HepG2 (cell line): ENCODE data around the gene MAP7D3. TPM values are rescaled to one million over a fixed set of nuclear protein-coding genes. Genes with fewer than 3 reads are reported as not detected.

Experiments used
- ATAC-seq: fragments of 200-7000 bp; cut with Tn5 transposase; 3 replicates; pipeline ENCODE4 v1.9.1; 2020; ENCODE audit warnings: mild to moderate bottlenecking, moderate library complexity
- BruUV-seq: library from RNA; stranded (reverse); fragments of 400-500 nt; replicated peaks from 2 replicates; lab custom pipeline; 2021; lab: Mats Ljungman, UMichigan
- CTCF ChIA-PET: fragments of 300-600 bp; formaldehyde crosslinking; extraction: SDS; loops from one replicate; lab custom pipeline; 2021; ENCODE audit warnings: low total read pairs, inconsistent platforms, low intra/inter-chr PET ratio; lab: Yijun Ruan, JAX
- POLR2A ChIA-PET: fragments of 350-600 bp; sonication (Branson Sonifier 250); formaldehyde crosslinking; loops from one replicate; lab custom pipeline; 2020; ENCODE audit warnings: antibody characterized with exemption, inconsistent platforms; lab: Yijun Ruan, JAX
- DNase-seq: peaks from one replicate; pipeline ENCODE4 v3.0.0-alpha.2; 2015; ENCODE audit warnings: low spot score
- FAIRE-seq: peaks from 3 replicates; lab custom pipeline; 2011; peaks lifted over from hg19 to GRCh38; lab: Jason Lieb, UNC
- H2AFZ ChIP-seq: one replicate; pipeline ENCODE4 v1.6.1; 2011; ENCODE audit warnings: low read length, inconsistent platforms
- H3K27ac ChIP-seq: fragments of 300-600 bp; 3 replicates; pipeline ENCODE4 v1.8.0; 2011; ENCODE audit warnings: mixed run types, mild to moderate bottlenecking, mixed read lengths, low read length, inconsistent platforms; ENCODE audit not compliant: insufficient read depth; ENCODE audit errors: extremely low read length
- H3K27me3 ChIP-seq, 2 experiments: fragments of 200-600 bp in 1 of 2; 2 replicates in 1 of 2; 3 replicates in 1 of 2; pipeline versions ENCODE4 v1.6.0 to v1.8.0; 2011; ENCODE audit warnings: low read length in 2 of 2, mild to moderate bottlenecking in 2 of 2, moderate library complexity in 2 of 2, inconsistent platforms in 1 of 2; ENCODE audit not compliant: insufficient read depth in 2 of 2, control insufficient read depth in 1 of 2
- H3K36me3 ChIP-seq, 2 experiments: fragments of 200-600 bp in 1 of 2; replicated peaks in 1 of 2; 2 replicates in 1 of 2; 3 replicates in 1 of 2; pipeline versions ENCODE4 v1.5.1 to v1.8.0; 2011; ENCODE audit warnings: low read length in 2 of 2, inconsistent platforms in 1 of 2; ENCODE audit not compliant: insufficient read depth in 2 of 2, control insufficient read depth in 1 of 2
- H3K4me1 ChIP-seq: 2 replicates; pipeline ENCODE4 v1.5.1; 2012; ENCODE audit warnings: low read length, inconsistent platforms; ENCODE audit not compliant: insufficient read depth
- H3K4me2 ChIP-seq: 2 replicates; pipeline ENCODE4 v1.6.0; 2011; ENCODE audit warnings: low read depth, low read length, inconsistent platforms
- H3K4me3 ChIP-seq, 3 experiments: fragments of 200-600 bp in 1 of 3; sonication (generic), shearing (Covaris generic) in 1 of 3; replicated peaks in 1 of 3; 2 replicates each; pipeline ENCODE4 v1.5.1; 2011 to 2016; ENCODE audit warnings: low read length in 3 of 3, inconsistent platforms in 2 of 3, low read depth in 2 of 3, mild to moderate bottlenecking in 2 of 3, control low read depth in 1 of 3, mixed read lengths in 1 of 3; ENCODE audit not compliant: insufficient read depth in 1 of 3
- H3K79me2 ChIP-seq: one replicate; pipeline ENCODE4 v1.6.1; 2011; ENCODE audit warnings: low read length, inconsistent platforms; ENCODE audit not compliant: insufficient read depth
- H3K9ac ChIP-seq: 2 replicates; pipeline ENCODE4 v1.6.0; 2011; ENCODE audit warnings: mild to moderate bottlenecking, low read depth, low read length, inconsistent platforms; ENCODE audit not compliant: insufficient read depth
- H3K9me3 ChIP-seq: 2 replicates; pipeline ENCODE4 v1.5.1; 2012; ENCODE audit warnings: mild to moderate bottlenecking, low read length
- H4K20me1 ChIP-seq: 2 replicates; pipeline ENCODE4 v1.6.0; 2011; ENCODE audit warnings: inconsistent platforms, mild to moderate bottlenecking, low read length, moderate library complexity; ENCODE audit not compliant: insufficient read depth
- DR1 ChIP-seq: sonication (generic); formaldehyde crosslinking; IDR thresholded peaks from 2 replicates; pipeline ENCODE4 v1.8.0; 2021; ENCODE audit warnings: mild to moderate bottlenecking, missing genetic modification reagents, inconsistent platforms
- JDP2 ChIP-seq: sonication (generic); formaldehyde crosslinking; IDR thresholded peaks from 2 replicates; pipeline ENCODE4 v1.8.1; 2022; ENCODE audit warnings: missing genetic modification reagents, borderline replicate concordance
- ZNF124 ChIP-seq: sonication (generic); formaldehyde crosslinking; IDR thresholded peaks from 2 replicates; pipeline ENCODE4 v1.4.0; 2020; ENCODE audit warnings: missing genetic modification reagents
- ZNF230 ChIP-seq: sonication (generic); formaldehyde crosslinking; IDR thresholded peaks from 2 replicates; pipeline ENCODE4 v1.4.0; 2020; ENCODE audit warnings: mild to moderate bottlenecking, missing genetic modification reagents
- ZNF562 ChIP-seq: sonication (generic); formaldehyde crosslinking; IDR thresholded peaks from 2 replicates; pipeline ENCODE4 v1.8.0; 2022; ENCODE audit warnings: missing genetic modification reagents, borderline replicate concordance
- ZNF567 ChIP-seq: sonication (generic); formaldehyde crosslinking; IDR thresholded peaks from 2 replicates; pipeline ENCODE4 v1.8.1; 2023; ENCODE audit warnings: mild to moderate bottlenecking, missing genetic modification reagents, borderline replicate concordance
- ZNF607 ChIP-seq: sonication (generic); formaldehyde crosslinking; IDR thresholded peaks from 2 replicates; pipeline ENCODE4 v1.5.1; 2020; ENCODE audit warnings: missing genetic modification reagents, mild to moderate bottlenecking, borderline replicate concordance
- ZNF629 ChIP-seq: sonication (generic); formaldehyde crosslinking; conservative IDR thresholded peaks from 2 replicates; pipeline ENCODE4 v1.5.0; 2020; ENCODE audit warnings: missing genetic modification reagents
- ZNF879 ChIP-seq: sonication (generic); formaldehyde crosslinking; IDR thresholded peaks from 2 replicates; pipeline ENCODE4 v1.8.1; 2023; ENCODE audit warnings: missing genetic modification reagents
- WGBS: methylation state at CpG from one replicate; pipeline ENCODE4 v1.1.6; 2017; ENCODE audit warnings: low lambda C conversion rate; 5-methylcytosine and 5-hydroxymethylcytosine counted together
- in situ Hi-C: cut with HindIII; loops from 2 replicates; pipeline ENCODE4 v1.10.0; 2017; ENCODE audit warnings: low pct_unique_long_range_greater_than_20kb; ENCODE audit not compliant: extremely low pct_ligation_motif_present
- intact Hi-C: fragments of 100-400 bp; cut with micrococcal nuclease; formaldehyde crosslinking; loops from one replicate; pipeline ENCODE4 v1.10.0; 2022; ENCODE audit not compliant: unreplicated experiment
- polyA plus RNA-seq, 8 experiments: library from polyadenylated mRNA; depleted of rRNA in 3 of 8; stranded (reverse) in 7 of 8; unstranded in 1 of 8; fragments of >200 nt; fragmentation: Illumina TruSeq in 4 of 8; extraction: Trizol in 4 of 8; gene quantifications; 2 replicates each; pipeline versions ENCODE4 v1.2.1 to v1.2.3, GENCODE V29; 2011 to 2016; ENCODE audit warnings: low read depth in 4 of 8, missing spikeins in 1 of 8, mixed read lengths in 1 of 8; ENCODE audit not compliant: insufficient read depth in 1 of 8
- total RNA-seq, 5 experiments: library from RNA; depleted of rRNA; stranded (reverse); fragments of >200 nt; fragmentation: Illumina TruSeq; extraction: Trizol; gene quantifications; 2 replicates each; pipeline ENCODE4 v1.2.3, GENCODE V29; 2016; ENCODE audit warnings: low read depth in 1 of 5
- TF ChIP-seq, protein P1 (sequence below): fragments of 450-650 bp; IDR thresholded peaks from 2 replicates; pipeline ENCODE4 v1.6.1; 2017
- TF ChIP-seq, protein P2 (sequence below): sonication (generic); formaldehyde crosslinking; IDR thresholded peaks from 2 replicates; pipeline ENCODE4 v1.5.1; 2020; ENCODE audit warnings: mild to moderate bottlenecking, moderate library complexity, missing genetic modification reagents
- TF ChIP-seq, protein P3 (sequence below): sonication (generic); formaldehyde crosslinking; IDR thresholded peaks from 2 replicates; pipeline ENCODE4 v1.9.0; 2022; ENCODE audit warnings: low read depth, missing genetic modification reagents

The MAP7D3 gene
- total and polyA plus RNA-seq, 2 of the 13 experiments (the other 11 are each of a cell fraction or from before 2014, with no cell fraction given) = not detected

DNA sequence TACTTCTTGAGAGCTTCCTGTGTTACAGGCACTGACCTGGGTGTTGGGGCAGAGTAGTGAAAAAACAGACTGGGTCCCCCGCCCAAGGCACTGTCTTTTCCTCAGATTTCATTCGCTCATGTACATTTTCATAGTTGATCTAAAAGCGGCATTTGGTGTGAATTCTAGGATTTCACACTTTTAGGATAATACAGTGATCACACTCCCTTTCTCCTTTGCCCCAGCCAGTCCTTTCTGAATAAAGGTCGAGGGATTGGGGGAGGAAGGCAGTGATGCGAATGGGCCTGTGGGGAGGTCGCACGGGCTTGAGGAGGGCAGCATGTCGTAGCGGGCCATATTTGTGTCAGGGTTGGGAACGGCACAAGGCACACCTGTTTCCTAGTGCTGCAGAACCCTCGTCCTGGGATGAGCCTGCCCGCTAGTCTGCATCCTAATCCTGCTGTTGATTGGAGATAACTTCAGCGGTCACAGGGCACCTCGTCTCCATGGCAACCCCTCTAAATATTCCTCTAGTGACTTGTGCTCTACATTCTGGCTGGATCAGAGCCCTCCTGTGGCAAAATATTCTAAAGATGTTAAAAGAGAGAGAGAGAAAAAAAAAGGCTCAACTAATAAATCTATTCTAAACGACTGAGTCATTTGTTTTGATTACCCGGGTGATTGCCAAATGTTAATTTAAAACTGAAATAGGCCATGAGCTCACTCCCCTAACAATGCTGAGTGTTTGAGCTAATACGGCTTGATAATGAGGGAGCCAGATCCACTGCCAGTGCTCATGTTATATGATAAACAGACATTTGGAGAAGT, 82.1 kb downstream of the MAP7D3 start:
- no peaks in the 10 kb centered on the region for H3K27me3 ChIP-seq
- POLR2A ChIA-PET = no interaction called here
- intact Hi-C loops = no loop called here
- H3K4me3 ChIP-seq = no peak overlapping the region
- ATAC-seq (no peak), DNase-seq (no peak), FAIRE-seq (no peak)
- H3K27ac ChIP-seq = no peak overlapping the region
- no peaks in the 10 kb centered on the region for H4K20me1 ChIP-seq
- no peaks in the 10 kb centered on the region for H3K36me3 ChIP-seq
- 48% methylated on average over 10 of the region's 17 CpGs for WGBS
- in situ Hi-C loops = loop anchor here (10.0 kb wide), 1 partner anchor 134 kb away; no protein-coding TSS in a partner anchor
- BruUV-seq = no TSS peak
- no peaks in the 10 kb centered on the region for H3K9me3 ChIP-seq
- H3K4me1 ChIP-seq = no peaks in the 10 kb centered on the region
- CTCF ChIA-PET = no interaction called here
- no peaks in the 10 kb centered on the region for H3K79me2 ChIP-seq
- no peak overlapping the region for H2AFZ ChIP-seq
- H3K4me2 ChIP-seq = no peak overlapping the region
- no peak overlapping the region for H3K9ac ChIP-seq
- no peak for TF ChIP-seq ZNF629
- no peak for TF ChIP-seq ZNF124 (CRISPR knock-in tag)
- TF ChIP-seq ZNF567 = no peak
- TF ChIP-seq, protein P1, sequence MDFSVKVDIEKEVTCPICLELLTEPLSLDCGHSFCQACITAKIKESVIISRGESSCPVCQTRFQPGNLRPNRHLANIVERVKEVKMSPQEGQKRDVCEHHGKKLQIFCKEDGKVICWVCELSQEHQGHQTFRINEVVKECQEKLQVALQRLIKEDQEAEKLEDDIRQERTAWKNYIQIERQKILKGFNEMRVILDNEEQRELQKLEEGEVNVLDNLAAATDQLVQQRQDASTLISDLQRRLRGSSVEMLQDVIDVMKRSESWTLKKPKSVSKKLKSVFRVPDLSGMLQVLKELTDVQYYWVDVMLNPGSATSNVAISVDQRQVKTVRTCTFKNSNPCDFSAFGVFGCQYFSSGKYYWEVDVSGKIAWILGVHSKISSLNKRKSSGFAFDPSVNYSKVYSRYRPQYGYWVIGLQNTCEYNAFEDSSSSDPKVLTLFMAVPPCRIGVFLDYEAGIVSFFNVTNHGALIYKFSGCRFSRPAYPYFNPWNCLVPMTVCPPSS = no peak
- no peak for TF ChIP-seq ZNF879 (CRISPR knock-in tag)
- no peak for TF ChIP-seq ZNF607 (CRISPR knock-in tag)
- TF ChIP-seq JDP2 = no peak
- TF ChIP-seq DR1 = no peak
- TF ChIP-seq, protein P2, sequence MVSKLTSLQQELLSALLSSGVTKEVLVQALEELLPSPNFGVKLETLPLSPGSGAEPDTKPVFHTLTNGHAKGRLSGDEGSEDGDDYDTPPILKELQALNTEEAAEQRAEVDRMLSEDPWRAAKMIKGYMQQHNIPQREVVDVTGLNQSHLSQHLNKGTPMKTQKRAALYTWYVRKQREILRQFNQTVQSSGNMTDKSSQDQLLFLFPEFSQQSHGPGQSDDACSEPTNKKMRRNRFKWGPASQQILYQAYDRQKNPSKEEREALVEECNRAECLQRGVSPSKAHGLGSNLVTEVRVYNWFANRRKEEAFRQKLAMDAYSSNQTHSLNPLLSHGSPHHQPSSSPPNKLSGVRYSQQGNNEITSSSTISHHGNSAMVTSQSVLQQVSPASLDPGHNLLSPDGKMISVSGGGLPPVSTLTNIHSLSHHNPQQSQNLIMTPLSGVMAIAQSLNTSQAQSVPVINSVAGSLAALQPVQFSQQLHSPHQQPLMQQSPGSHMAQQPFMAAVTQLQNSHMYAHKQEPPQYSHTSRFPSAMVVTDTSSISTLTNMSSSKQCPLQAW = no peak
- no peak for TF ChIP-seq ZNF562 (CRISPR knock-in tag)
- TF ChIP-seq, protein P3, sequence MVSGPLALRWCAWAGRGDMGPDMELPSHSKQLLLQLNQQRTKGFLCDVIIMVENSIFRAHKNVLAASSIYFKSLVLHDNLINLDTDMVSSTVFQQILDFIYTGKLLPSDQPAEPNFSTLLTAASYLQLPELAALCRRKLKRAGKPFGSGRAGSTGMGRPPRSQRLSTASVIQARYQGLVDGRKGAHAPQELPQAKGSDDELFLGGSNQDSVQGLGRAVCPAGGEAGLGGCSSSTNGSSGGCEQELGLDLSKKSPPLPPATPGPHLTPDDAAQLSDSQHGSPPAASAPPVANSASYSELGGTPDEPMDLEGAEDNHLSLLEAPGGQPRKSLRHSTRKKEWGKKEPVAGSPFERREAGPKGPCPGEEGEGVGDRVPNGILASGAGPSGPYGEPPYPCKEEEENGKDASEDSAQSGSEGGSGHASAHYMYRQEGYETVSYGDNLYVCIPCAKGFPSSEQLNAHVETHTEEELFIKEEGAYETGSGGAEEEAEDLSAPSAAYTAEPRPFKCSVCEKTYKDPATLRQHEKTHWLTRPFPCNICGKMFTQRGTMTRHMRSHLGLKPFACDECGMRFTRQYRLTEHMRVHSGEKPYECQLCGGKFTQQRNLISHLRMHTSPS (CRISPR knock-in tag) = no peak
- no peak for TF ChIP-seq ZNF230
